H54 (cell line): Measurements from ENCODE around the gene HEG1.

Source experiments
- DNase-seq: peaks from one replicate; pipeline ENCODE4 v3.0.0; 2011; ENCODE audit warnings: low spot score, mixed read lengths; ENCODE audit not compliant: insufficient read length
- FAIRE-seq: peaks from 3 replicates; lab custom pipeline; 2011; peaks lifted over from hg19 to GRCh38; lab: Jason Lieb, UNC
- POLR2A ChIP-seq: IDR thresholded peaks from 2 replicates; pipeline ENCODE4 v1.6.1; 2011; ENCODE audit warnings: low read depth, mild to moderate bottlenecking, low read length

The HEG1 gene

GRCh38 chr3:125031544-125031943, 24.3 kb downstream of the HEG1 start:
- FAIRE-seq (no peak), DNase-seq (no peak)
- TF ChIP-seq POLR2A: no peak

GRCh38 chr3:125028657-125029056, 27.1 kb downstream of the HEG1 start:
- no peak for DNase-seq
- no peak for TF ChIP-seq POLR2A
- no peak for FAIRE-seq

GRCh38 chr3:125025642-125026041, 30.2 kb downstream of the HEG1 start:
- no peak for TF ChIP-seq POLR2A
- DNase-seq (no peak), FAIRE-seq (no peak)

GRCh38 chr3:125024817-125025216, 31.0 kb downstream of the HEG1 start:
- FAIRE-seq (no peak), DNase-seq (no peak)
- no peak for TF ChIP-seq POLR2A

GRCh38 chr3:125023833-125024555, 31.8 kb downstream of the HEG1 start:
- DNase-seq (no peak), FAIRE-seq (no peak)
- no peak for TF ChIP-seq POLR2A

- DNase-seq (no peak), FAIRE-seq (no peak)
- no peak for TF ChIP-seq POLR2A
Measured at GRCh38 chr3:125022206-125022605, 33.6 kb downstream of the HEG1 start.

- DNase-seq (no peak), FAIRE-seq (no peak)
- no peak for TF ChIP-seq POLR2A
Measured at GRCh38 chr3:125019271-125019670, 36.5 kb downstream of the HEG1 start.

- FAIRE-seq (no peak), DNase-seq (no peak)
- TF ChIP-seq POLR2A: no peak
Measured at GRCh38 chr3:125017406-125017805, 38.4 kb downstream of the HEG1 start.

- no peak for TF ChIP-seq POLR2A
- FAIRE-seq: no peak
- no peak for DNase-seq
Measured at GRCh38 chr3:125014570-125015179, 41.1 kb downstream of the HEG1 start.

- no peak for FAIRE-seq
- no peak for TF ChIP-seq POLR2A
- DNase-seq: no peak
Measured at GRCh38 chr3:125013095-125013494, 42.7 kb downstream of the HEG1 start.

GRCh38 chr3:125011941-125012340, 43.9 kb downstream of the HEG1 start:
- DNase-seq (no peak), FAIRE-seq (no peak)
- TF ChIP-seq POLR2A: no peak

- no peak for FAIRE-seq
- no peak for TF ChIP-seq POLR2A
- DNase-seq: no peak
Measured at GRCh38 chr3:125010393-125010792, 45.4 kb downstream of the HEG1 start.

- FAIRE-seq: no peak
- TF ChIP-seq POLR2A: no peak
- no peak for DNase-seq
Measured at GRCh38 chr3:125008766-125009165, 47.0 kb downstream of the HEG1 start.

- FAIRE-seq: no peak
- TF ChIP-seq POLR2A: no peak
- DNase-seq: no peak
Measured at GRCh38 chr3:125006291-125006731, 49.5 kb downstream of the HEG1 start.

GRCh38 chr3:125005676-125006075, 50.1 kb downstream of the HEG1 start:
- FAIRE-seq (no peak), DNase-seq (no peak)
- TF ChIP-seq POLR2A: no peak

GRCh38 chr3:125005222-125005621, 50.6 kb downstream of the HEG1 start:
- no peak for FAIRE-seq
- DNase-seq: no peak
- no peak for TF ChIP-seq POLR2A
